ENCODE data around the gene XPO4. TPM values are rescaled to one million over a fixed set of nuclear protein-coding genes. Genes with fewer than 3 reads are reported as not detected.

XPO4 gene
- total and polyA plus RNA-seq, 10 of the 15 experiments (the other 5 are each of a cell fraction or from before 2014, with no cell fraction given) = 3.6 to 24.9 (median 18.4) TPM

GRCh38 chr13:20823071-20823470, 79.5 kb downstream of the XPO4 start:
- no TSS peak for BruUV-seq (replicated peaks)
- SMC1A ChIA-PET (ENCODE audit: uncharacterized antibody, unreplicated experiment) = interaction anchor here (0.6 kb wide), 1 partner anchor 614 kb away, joined by 3 read pairs; no protein-coding TSS in a partner anchor

More at GRCh38 chr13:20823071-20823470, 79.5 kb downstream of the XPO4 start:
- H2AFZ ChIP-seq (ENCODE audit: control insufficient read depth, low read depth, low read length) = no peak overlapping the region
- no peak overlapping the region for H3K4me3 ChIP-seq
- no peaks in the 10 kb centered on the region for H3K27me3 ChIP-seq (replicated peaks in 1 of 2; ENCODE audit: control insufficient read depth in 2 of 2, insufficient read depth in 2 of 2, low read length in 1 of 2)
- ChIA-PET RAD21 (ENCODE audit: unreplicated experiment) (interaction anchor here (1.2 kb wide), 1 partner anchor 8 kb away, joined by 3 read pairs; no protein-coding TSS in a partner anchor), POLR2A (interaction anchor here (0.6 kb wide), 1 partner anchor 31 kb away, joined by 3 read pairs; no protein-coding TSS in a partner anchor), CTCF (interaction anchor here (0.8 kb wide), 1 partner anchor 626 kb away, joined by 3 read pairs; no protein-coding TSS in a partner anchor)
- in situ Hi-C loops (cut with MboI) (no loop called here), intact Hi-C loops (cut with micrococcal nuclease; ENCODE audit: unreplicated experiment) (no loop called here)
- ATAC-seq (no peak), DNase-seq (ENCODE audit: low read depth, low spot score) (no peak), FAIRE-seq (no peak)
- H3K9me3 ChIP-seq (replicated peaks; ENCODE audit: control insufficient read depth, insufficient read depth, low read length) = no peaks in the 10 kb centered on the region
- H3K4me1 ChIP-seq (ENCODE audit: control insufficient read depth, insufficient read depth, low read length) = no peaks in the 10 kb centered on the region
- no peak overlapping the region for H3K9ac ChIP-seq (ENCODE audit: control insufficient read depth, insufficient read depth, low read length)
- peaks cover 0 to 12% of the 10 kb centered on the region in 2 experiments; a peak in 2 of 4 replicates for H3K36me3 ChIP-seq (ENCODE audit: control insufficient read depth in 2 of 2, insufficient read depth in 2 of 2, low read length in 1 of 2)
- 100% methylated on average over 1 of the region's 1 CpG for WGBS (ENCODE audit: insufficient coverage, insufficient replicate concordance, low lambda C conversion rate, missing lambda C conversion rate)
- no peaks in the 10 kb centered on the region for H3K79me2 ChIP-seq (ENCODE audit: control insufficient read depth, insufficient read depth, low read length)
- no peaks in the 10 kb centered on the region for H4K20me1 ChIP-seq (ENCODE audit: control insufficient read depth, insufficient read depth)
- no peak overlapping the region for H3K27ac ChIP-seq (ENCODE audit: control insufficient read depth, insufficient read depth)
- H3K4me2 ChIP-seq (ENCODE audit: control insufficient read depth, insufficient read depth) = no peak overlapping the region
- TF ChIP-seq FOS (IDR thresholded peaks at IDR 0.05; ENCODE audit: borderline replicate concordance, extremely low read depth, insufficient read length) (no peak), JUND (IDR thresholded peaks at IDR 0.05; ENCODE audit: low read depth, low read length) (no peak), CHD1 (IDR thresholded peaks at IDR 0.05; ENCODE audit: low read depth, low read length) (no peak), STAT1 (conservative IDR thresholded peaks at IDR 0.05) (no peak), TAF1 (IDR thresholded peaks at IDR 0.05; ENCODE audit: borderline replicate concordance, low read depth, low read length) (no peak), ATF7 (IDR thresholded peaks at IDR 0.05; ENCODE audit: low read depth) (no peak), KDM1A (IDR thresholded peaks at IDR 0.05; ENCODE audit: borderline replicate concordance) (no peak), ETV6 (conservative IDR thresholded peaks at IDR 0.05 in 1 of 2, IDR thresholded peaks at IDR 0.05 in 1 of 2; ENCODE audit: borderline replicate concordance in 1 of 2, low read depth in 1 of 2) (no peak), NFXL1 (IDR thresholded peaks at IDR 0.05; ENCODE audit: borderline replicate concordance) (no peak), NFYB (IDR thresholded peaks at IDR 0.05; ENCODE audit: insufficient read depth, low read depth, low read length) (no peak), SIX5 (IDR thresholded peaks at IDR 0.05; ENCODE audit: low read depth, low read length, severe bottlenecking) (no peak), CBX3 (IDR thresholded peaks at IDR 0.05; ENCODE audit: borderline replicate concordance, low read depth) (no peak), IKZF1 (conservative IDR thresholded peaks at IDR 0.05) (no peak), EED (IDR thresholded peaks at IDR 0.05; ENCODE audit: low read depth) (no peak), ZBTB33 (IDR thresholded peaks at IDR 0.05) (no peak)
- TF ChIP-seq, protein P1, sequence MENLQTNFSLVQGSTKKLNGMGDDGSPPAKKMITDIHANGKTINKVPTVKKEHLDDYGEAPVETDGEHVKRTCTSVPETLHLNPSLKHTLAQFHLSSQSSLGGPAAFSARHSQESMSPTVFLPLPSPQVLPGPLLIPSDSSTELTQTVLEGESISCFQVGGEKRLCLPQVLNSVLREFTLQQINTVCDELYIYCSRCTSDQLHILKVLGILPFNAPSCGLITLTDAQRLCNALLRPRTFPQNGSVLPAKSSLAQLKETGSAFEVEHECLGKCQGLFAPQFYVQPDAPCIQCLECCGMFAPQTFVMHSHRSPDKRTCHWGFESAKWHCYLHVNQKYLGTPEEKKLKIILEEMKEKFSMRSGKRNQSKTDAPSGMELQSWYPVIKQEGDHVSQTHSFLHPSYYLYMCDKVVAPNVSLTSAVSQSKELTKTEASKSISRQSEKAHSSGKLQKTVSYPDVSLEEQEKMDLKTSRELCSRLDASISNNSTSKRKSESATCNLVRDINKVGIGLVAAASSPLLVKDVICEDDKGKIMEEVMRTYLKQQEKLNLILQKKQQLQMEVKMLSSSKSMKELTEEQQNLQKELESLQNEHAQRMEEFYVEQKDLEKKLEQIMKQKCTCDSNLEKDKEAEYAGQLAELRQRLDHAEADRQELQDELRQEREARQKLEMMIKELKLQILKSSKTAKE (IDR thresholded peaks at IDR 0.05; ENCODE audit: low read depth, poor library complexity, severe bottlenecking) = no peak

All from GM12878 (cell line).